ENCODE measurements around the gene NR1D1. TPM values are rescaled to one million over a fixed set of nuclear protein-coding genes. Genes with fewer than 3 reads are reported as not detected.

NR1D1 gene
- total RNA-seq, 1 donor, result 6.5 TPM

DNA sequence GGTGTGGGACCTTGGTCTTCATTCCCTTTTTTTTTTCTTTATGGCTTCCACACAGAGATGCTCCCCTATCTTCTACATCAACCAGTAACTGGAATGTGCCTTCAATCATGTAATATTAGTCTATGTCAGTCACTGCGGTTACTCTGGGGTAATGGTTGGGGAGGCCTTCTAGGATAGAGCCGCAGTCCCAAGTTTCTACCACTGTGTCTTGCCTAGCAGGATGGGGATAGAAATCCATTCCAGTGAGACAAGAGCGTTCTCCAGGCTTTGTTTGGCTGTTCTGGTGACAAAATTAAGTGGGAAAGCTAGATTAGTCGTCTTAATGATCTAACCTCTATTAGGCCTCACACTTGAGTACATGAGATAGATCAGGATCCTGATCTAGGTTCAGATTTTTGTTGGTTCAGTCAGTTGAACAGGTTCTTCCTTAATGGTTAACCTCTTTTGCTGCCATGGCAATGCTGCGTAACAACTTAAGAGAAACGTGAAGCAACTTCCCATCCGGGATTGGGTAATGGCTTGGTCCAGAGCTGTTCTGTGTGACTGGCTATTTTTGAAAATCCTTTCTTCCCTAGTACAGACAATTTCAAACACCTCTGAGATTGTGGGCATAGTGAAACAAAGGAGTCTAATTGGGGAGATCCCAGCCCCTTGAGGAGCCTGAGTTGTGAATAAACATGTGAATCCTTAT lies 30.1 kb upstream of the NR1D1 start:
- no peak for DNase-seq (ENCODE audit: low read depth)
- TF ChIP-seq, protein P1, sequence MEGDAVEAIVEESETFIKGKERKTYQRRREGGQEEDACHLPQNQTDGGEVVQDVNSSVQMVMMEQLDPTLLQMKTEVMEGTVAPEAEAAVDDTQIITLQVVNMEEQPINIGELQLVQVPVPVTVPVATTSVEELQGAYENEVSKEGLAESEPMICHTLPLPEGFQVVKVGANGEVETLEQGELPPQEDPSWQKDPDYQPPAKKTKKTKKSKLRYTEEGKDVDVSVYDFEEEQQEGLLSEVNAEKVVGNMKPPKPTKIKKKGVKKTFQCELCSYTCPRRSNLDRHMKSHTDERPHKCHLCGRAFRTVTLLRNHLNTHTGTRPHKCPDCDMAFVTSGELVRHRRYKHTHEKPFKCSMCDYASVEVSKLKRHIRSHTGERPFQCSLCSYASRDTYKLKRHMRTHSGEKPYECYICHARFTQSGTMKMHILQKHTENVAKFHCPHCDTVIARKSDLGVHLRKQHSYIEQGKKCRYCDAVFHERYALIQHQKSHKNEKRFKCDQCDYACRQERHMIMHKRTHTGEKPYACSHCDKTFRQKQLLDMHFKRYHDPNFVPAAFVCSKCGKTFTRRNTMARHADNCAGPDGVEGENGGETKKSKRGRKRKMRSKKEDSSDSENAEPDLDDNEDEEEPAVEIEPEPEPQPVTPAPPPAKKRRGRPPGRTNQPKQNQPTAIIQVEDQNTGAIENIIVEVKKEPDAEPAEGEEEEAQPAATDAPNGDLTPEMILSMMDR (IDR thresholded peaks at IDR 0.05; ENCODE audit: insufficient read depth, low read length), result no peak
- no peak overlapping the region for H3K4me3 ChIP-seq (ENCODE audit: low read depth, low read length)

DNA sequence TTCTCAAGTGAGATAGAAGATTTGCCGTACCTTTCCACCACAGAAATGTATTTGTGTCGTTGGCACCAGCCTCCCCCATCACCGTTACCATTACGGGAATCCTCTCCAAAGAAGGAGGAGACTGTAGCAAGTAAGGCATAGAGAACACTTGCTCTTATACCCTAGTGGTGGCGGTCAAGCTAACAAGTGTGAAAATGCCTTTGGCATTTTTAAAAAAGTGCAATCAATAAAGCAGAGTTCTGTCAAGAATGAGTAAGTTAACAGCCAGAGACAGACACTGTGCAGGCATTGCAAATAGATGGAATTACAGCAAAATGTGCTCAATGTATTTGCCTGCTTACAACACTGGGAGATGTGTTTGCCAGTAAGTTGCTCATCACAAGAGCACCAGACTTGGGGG lies 29.1 kb upstream of the NR1D1 start:
- no peak for DNase-seq (ENCODE audit: low read depth)
- no peak overlapping the region for H3K4me3 ChIP-seq (ENCODE audit: low read depth, low read length)
- TF ChIP-seq, protein P1 (IDR thresholded peaks at IDR 0.05; ENCODE audit: insufficient read depth, low read length), result no peak

DNA sequence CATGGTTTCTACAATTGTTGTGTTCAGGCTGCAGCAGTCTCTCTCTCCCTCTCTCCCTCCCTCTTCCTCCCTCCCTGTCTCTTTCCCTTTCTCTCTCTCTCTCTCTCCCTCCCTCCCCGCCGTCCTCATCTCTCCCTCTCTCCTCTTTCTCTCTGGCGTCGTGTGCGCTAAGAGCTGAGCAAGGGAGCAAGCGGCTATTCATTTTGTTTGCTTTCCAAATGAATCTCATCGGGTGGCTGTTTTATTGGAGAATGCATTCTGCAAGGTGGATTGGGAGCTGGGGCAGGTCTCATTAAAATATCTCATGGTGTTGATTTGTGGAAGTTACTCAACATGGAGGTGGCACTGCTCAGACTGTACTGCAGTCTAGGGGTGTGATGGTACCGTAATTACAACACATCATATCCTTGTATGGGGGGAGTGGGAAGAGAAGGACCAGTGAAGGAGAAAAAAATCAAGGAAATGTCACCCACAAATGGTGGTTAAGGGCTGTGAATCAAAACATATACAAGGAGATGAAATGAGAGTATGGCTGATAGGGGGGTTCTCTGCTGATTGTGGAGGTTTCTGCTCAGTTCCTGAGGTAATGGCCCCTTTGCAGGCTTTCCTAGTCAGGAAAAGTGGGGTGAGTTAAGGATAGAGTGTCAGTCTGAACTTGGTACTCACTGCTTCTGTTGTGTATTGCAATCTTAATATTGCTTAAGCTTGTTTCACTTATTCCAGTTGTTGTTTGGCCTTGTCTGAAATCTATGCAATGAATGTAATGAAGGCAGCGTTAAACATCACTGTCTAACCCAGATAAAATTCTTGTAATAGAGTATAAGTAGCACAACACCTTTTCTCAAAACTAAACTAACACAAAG lies 24.1 kb upstream of the NR1D1 start:
- peak overlapping the region; percentile 96 for H3K4me3 ChIP-seq (ENCODE audit: low read depth, low read length)
- TF ChIP-seq, protein P1 (IDR thresholded peaks at IDR 0.05; ENCODE audit: insufficient read depth, low read length), result no peak
- DNase-seq (ENCODE audit: low read depth), result peak; percentile 55

DNA sequence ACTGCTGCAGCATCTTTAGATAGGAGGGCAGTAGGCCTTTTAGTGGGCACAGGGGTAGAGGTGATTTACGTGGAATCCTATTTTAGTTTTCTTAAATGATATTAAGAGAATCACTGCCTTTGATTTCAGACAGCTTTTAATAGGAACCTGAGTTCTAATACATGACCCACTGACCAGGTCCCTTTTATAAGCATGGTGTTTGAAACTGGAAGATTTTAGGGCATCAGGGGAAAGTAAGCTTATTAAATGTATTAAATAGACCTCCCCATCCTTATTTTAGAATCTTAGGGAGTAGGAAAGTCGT lies 23.4 kb upstream of the NR1D1 start:
- TF ChIP-seq, protein P1 (IDR thresholded peaks at IDR 0.05; ENCODE audit: insufficient read depth, low read length), result no peak
- no peak for DNase-seq (ENCODE audit: low read depth)
- peak overlapping the region; percentile 96 for H3K4me3 ChIP-seq (ENCODE audit: low read depth, low read length)

DNA sequence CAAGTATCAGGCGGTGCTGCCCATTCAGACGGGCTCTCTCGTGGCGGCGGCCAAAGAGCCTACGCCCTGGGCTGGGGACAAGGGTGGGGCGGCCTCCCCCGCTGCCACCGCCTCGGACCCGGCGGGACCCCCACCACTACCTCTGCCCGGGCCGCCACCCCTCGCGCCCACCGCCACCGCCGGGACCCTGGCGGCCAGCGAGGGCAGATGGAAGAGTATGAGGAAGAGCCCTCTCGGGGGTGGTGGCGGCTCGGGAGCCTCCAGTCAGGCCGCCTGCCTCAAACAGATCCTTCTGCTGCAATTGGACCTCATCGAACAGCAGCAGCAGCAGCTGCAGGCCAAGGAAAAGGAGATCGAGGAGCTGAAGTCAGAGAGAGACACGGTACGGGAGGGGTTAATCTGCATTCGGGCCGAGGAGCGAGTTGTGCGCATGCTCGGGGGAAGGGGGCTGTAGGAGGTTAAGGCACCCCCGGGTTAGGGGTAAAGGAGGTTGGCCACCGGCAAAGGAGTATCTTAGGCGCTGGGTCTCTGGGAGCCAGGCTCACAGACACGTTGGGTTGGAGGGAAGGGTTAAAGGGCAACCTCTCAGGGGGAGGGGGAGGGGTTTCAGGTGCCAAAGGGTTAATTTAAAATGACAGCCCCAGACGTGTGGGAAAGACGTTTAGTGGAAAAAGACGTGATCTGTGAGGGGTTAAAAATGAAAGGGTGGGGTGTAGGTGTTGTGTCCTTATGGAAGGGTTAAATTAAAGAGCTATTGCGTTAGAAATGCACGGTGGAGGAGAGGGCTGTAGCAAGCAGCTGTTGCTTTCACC lies 22.8 kb upstream of the NR1D1 start:
- DNase-seq (ENCODE audit: low read depth), result peak; percentile 55
- TF ChIP-seq, protein P1 (IDR thresholded peaks at IDR 0.05; ENCODE audit: insufficient read depth, low read length), result no peak
- H3K4me3 ChIP-seq (ENCODE audit: low read depth, low read length), result peak overlapping the region; percentile 96

DNA sequence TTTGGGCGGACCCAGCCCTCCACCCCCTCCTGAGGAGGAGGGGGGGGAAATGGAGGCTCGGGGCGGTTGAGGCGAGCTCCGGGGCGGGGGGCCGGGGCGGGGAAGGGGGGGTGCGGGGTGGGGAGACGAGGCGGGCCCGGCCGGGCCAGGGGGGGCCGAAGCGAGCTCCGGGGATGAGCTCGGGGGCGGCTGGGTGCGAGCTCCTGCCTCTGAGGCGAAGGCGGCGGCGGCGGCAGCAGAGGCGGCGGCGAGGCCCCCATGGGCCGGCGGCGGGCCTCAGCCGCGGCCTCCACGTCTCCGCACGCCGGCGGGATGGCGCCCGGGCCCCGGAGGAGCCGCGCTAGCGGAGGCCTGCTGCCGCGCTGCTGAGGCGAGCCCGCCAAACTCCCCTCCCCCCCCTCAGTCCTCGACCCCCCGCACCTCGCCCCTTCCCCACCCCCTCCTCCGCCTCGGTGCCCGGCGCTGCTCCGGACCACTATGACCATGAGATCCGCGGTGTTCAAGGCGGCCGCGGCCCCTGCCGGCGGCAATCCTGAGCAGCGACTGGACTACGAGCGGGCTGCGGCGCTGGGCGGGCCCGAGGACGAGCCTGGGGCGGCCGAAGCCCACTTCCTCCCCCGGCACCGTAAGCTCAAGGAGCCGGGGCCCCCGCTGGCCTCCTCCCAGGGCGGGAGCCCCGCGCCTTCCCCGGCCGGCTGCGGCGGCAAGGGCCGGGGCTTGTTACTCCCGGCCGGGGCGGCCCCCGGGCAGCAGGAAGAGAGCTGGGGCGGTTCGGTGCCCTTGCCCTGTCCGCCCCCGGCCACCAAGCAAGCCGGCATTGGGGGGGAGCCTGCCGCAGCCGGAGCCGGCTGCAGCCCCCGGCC lies 22.0 kb upstream of the NR1D1 start:
- H3K4me3 ChIP-seq (ENCODE audit: low read depth, low read length), result peak overlapping the region; percentile 96
- DNase-seq (ENCODE audit: low read depth), result no peak
- TF ChIP-seq, protein P1 (IDR thresholded peaks at IDR 0.05; ENCODE audit: insufficient read depth, low read length), result peak; percentile 41
